ENCODE data around the gene KRT80. TPM values are rescaled to one million over a fixed set of nuclear protein-coding genes. Genes with fewer than 3 reads are reported as not detected.
A peak's percentile ranks its signal among the peaks of the same experiment; 100 is the strongest.

The KRT80 gene
- total RNA-seq, 1 donor from 2014 or later: not detected

- peaks cover 15% of the 10 kb centered on the region for H3K27me3 Mint-ChIP-seq (ENCODE audit: unreplicated experiment)
- H3K9me3 Mint-ChIP-seq (ENCODE audit: unreplicated experiment): peaks cover 4% of the 10 kb centered on the region
- H3K4me3 Mint-ChIP-seq (ENCODE audit: unreplicated experiment): no peak overlapping the region
- peak; percentile 10 for DNase-seq
- H3K27ac Mint-ChIP-seq (ENCODE audit: unreplicated experiment): no peak overlapping the region
- TF ChIP-seq, protein P1, sequence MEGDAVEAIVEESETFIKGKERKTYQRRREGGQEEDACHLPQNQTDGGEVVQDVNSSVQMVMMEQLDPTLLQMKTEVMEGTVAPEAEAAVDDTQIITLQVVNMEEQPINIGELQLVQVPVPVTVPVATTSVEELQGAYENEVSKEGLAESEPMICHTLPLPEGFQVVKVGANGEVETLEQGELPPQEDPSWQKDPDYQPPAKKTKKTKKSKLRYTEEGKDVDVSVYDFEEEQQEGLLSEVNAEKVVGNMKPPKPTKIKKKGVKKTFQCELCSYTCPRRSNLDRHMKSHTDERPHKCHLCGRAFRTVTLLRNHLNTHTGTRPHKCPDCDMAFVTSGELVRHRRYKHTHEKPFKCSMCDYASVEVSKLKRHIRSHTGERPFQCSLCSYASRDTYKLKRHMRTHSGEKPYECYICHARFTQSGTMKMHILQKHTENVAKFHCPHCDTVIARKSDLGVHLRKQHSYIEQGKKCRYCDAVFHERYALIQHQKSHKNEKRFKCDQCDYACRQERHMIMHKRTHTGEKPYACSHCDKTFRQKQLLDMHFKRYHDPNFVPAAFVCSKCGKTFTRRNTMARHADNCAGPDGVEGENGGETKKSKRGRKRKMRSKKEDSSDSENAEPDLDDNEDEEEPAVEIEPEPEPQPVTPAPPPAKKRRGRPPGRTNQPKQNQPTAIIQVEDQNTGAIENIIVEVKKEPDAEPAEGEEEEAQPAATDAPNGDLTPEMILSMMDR (IDR thresholded peaks at IDR 0.05; ENCODE audit: partially characterized antibody, unreplicated experiment): no peak
- no peaks in the 10 kb centered on the region for H3K36me3 Mint-ChIP-seq (ENCODE audit: unreplicated experiment)
- peaks cover 6% of the 10 kb centered on the region for H3K4me1 Mint-ChIP-seq (ENCODE audit: low read depth, unreplicated experiment)
Measured at GRCh38 chr12:52198454-52199215, 6.8 kb upstream of the KRT80 start.

DNA sequence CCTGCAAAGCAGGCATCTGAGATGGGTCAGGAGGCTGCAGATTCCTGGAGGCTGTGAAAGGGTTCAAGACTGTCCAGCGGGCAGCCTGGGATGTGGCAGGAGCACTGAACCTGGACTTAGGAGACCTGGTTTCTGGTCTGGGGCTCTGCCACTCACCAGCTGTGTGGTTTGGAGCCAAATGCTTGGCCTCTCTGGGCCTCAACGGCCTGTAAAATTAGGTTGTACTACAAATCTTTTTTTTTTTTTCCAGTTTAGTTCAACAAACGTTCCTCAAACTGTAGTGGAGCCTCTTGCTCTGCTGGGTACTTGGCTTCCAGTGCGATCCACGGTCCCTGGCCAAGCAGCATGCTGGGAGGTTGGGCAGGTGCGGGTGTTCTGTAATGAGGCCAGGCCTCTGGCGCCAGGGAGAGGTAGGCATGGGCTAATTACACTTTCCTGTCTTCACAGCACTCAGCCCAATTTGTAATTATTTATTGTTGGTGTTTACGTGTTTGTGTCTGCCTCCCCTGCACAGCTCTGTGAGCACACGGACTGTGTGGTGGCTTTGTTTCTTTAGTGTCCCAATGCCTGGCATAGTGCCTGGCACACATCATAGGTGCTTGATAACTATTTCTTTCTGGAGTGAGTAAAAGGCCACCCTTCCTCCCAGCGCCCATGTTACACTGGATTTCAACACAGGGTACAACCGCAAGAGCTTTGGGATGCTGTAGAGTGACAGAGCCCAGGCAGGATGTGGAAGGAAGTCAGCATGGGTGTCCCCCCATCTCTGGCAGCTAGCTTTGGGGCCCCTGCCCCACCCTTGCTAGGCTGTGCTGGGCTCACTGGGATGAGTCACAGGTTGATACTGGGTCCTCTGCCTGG lies 5.8 kb upstream of the KRT80 start:
- H3K36me3 Mint-ChIP-seq (ENCODE audit: unreplicated experiment): no peaks in the 10 kb centered on the region
- no peak for DNase-seq
- H3K27me3 Mint-ChIP-seq (ENCODE audit: unreplicated experiment): peaks cover 13% of the 10 kb centered on the region
- TF ChIP-seq, protein P1 (IDR thresholded peaks at IDR 0.05; ENCODE audit: partially characterized antibody, unreplicated experiment): no peak
- no peak overlapping the region for H3K4me3 Mint-ChIP-seq (ENCODE audit: unreplicated experiment)
- peaks cover 6% of the 10 kb centered on the region for H3K9me3 Mint-ChIP-seq (ENCODE audit: unreplicated experiment)
- no peak overlapping the region for H3K27ac Mint-ChIP-seq (ENCODE audit: unreplicated experiment)
- H3K4me1 Mint-ChIP-seq (ENCODE audit: low read depth, unreplicated experiment): peaks cover 2% of the 10 kb centered on the region

DNA sequence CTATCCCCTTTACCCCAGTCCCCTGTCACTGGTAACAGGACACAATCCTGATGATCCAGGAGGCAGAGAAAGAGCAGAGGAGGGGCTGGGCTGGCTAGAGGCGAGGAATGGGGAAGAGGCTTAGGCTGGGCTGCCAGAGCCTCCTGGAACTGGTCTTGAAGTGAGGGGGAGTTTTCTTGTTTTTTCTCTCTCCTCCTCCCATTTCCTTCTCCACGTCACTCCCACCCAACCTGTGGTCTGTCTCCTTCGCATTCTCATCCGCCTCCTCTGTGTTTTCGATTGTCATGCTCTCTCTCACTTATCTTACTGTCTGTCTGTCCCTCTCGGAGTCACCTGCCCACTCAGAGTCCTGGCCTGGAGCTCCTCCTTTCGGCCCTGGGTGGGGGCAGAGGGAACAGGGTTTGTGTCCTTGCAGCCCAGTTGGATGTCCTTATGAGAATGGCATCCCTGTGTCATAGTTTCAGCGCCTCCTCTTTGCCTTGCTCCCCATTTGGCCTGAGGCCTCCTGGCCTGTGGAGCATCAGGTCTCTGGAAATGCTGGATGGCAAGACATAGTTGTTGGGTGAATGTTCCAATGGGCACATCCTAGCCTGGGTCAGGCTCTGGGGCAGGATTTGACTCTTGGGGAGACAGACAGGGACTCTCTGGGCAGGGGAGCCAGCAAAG lies 3.4 kb upstream of the KRT80 start:
- DNase-seq: no peak
- no peaks in the 10 kb centered on the region for H3K4me1 Mint-ChIP-seq (ENCODE audit: low read depth, unreplicated experiment)

DNA sequence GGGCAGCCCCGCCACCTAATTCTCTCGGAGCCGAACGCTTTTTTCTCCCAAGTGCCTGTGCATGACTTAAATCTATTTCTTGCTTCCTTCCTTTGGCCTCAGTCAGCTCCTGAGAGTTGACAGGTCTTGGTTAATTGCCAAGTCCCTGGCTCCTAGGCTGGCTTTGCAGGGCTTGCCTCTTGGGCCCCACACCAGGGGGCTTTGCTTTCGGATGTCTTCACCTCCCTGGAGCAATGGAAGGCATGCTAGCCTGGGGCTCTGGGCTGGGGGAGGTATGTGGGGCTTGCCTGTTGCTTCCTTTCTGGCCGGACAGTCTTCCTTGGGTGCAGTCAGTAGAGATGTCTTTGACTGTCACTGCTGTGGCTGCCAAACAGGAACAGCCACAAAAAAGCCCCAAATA lies 2.2 kb upstream of the KRT80 start:
- H3K4me3 Mint-ChIP-seq (ENCODE audit: unreplicated experiment): no peak overlapping the region
- no peak overlapping the region for H3K27ac Mint-ChIP-seq (ENCODE audit: unreplicated experiment)
- peaks cover 11% of the 10 kb centered on the region for H3K27me3 Mint-ChIP-seq (ENCODE audit: unreplicated experiment)
- H3K9me3 Mint-ChIP-seq (ENCODE audit: unreplicated experiment): peaks cover 2% of the 10 kb centered on the region
- TF ChIP-seq, protein P1 (IDR thresholded peaks at IDR 0.05; ENCODE audit: partially characterized antibody, unreplicated experiment): no peak
- no peaks in the 10 kb centered on the region for H3K4me1 Mint-ChIP-seq (ENCODE audit: low read depth, unreplicated experiment)
- DNase-seq: peak; percentile 11
- H3K36me3 Mint-ChIP-seq (ENCODE audit: unreplicated experiment): no peaks in the 10 kb centered on the region

More for the DNA sequence above, 3.4 kb upstream of the KRT80 start:
- Mint-ChIP-seq H3K4me3 (ENCODE audit: unreplicated experiment) (no peak overlapping the region), H3K36me3 (ENCODE audit: unreplicated experiment) (no peaks in the 10 kb centered on the region), H3K27me3 (ENCODE audit: unreplicated experiment) (peaks cover 14% of the 10 kb centered on the region), H3K9me3 (ENCODE audit: unreplicated experiment) (peaks cover 2% of the 10 kb centered on the region), H3K27ac (ENCODE audit: unreplicated experiment) (no peak overlapping the region)
- TF ChIP-seq, protein P1 (IDR thresholded peaks at IDR 0.05; ENCODE audit: partially characterized antibody, unreplicated experiment): no peak
